IPS-20b (cell line): ENCODE data around the gene ZNF366.
"Not testable (repeated sequence)": the region's sequence is repeated elsewhere in the genome, so short reads cannot be mapped to it uniquely, and the experiment has no call there.

ENCODE experiments used
- H3K27ac ChIP-seq: one replicate; pipeline ENCODE4 v1.5.1; 2013; ENCODE audit warnings: low read length
- H3K27me3 ChIP-seq: 2 replicates; pipeline ENCODE4 v1.6.1; 2013; ENCODE audit warnings: mild to moderate bottlenecking, low read length, inconsistent platforms; ENCODE audit not compliant: insufficient read depth
- H3K36me3 ChIP-seq: 2 replicates; pipeline ENCODE4 v1.6.1; 2013; ENCODE audit warnings: low read depth, mild to moderate bottlenecking, inconsistent platforms, low read length, moderate library complexity; ENCODE audit not compliant: insufficient read depth
- H3K4me1 ChIP-seq: 2 replicates; pipeline ENCODE4 v1.6.1; 2013; ENCODE audit warnings: mild to moderate bottlenecking, control low read depth, inconsistent platforms, low read length, moderate library complexity; ENCODE audit not compliant: insufficient read depth
- H3K4me3 ChIP-seq: 2 replicates; pipeline ENCODE4 v1.5.1; 2013; ENCODE audit warnings: mild to moderate bottlenecking, low read length, inconsistent platforms
- H3K9ac ChIP-seq: 2 replicates; pipeline ENCODE4 v1.6.1; 2013; ENCODE audit warnings: low read depth, mild to moderate bottlenecking, inconsistent platforms, low read length, moderate library complexity
- H3K9me3 ChIP-seq: 2 replicates; pipeline ENCODE4 v1.6.1; 2013; ENCODE audit warnings: mild to moderate bottlenecking, low read depth, low read length, inconsistent platforms; ENCODE audit not compliant: insufficient read depth

ZNF366 gene

GRCh38 chr5:72410688-72411295, 96.4 kb downstream of the ZNF366 start:
- Histone ChIP-seq H3K9ac (no peak overlapping the region), H3K27me3 (no peaks in the 10 kb centered on the region), H3K4me3 (no peak overlapping the region), H3K27ac (no peak overlapping the region), H3K36me3 (no peaks in the 10 kb centered on the region), H3K4me1 (no peaks in the 10 kb centered on the region), H3K9me3 (no peaks in the 10 kb centered on the region)

- Histone ChIP-seq H3K4me1 (no peaks in the 10 kb centered on the region), H3K4me3 (no peak overlapping the region), H3K9me3 (no peaks in the 10 kb centered on the region), H3K9ac (no peak overlapping the region), H3K27me3 (no peaks in the 10 kb centered on the region), H3K36me3 (no peaks in the 10 kb centered on the region), H3K27ac (no peak overlapping the region)
Measured at GRCh38 chr5:72408603-72409002, 98.6 kb downstream of the ZNF366 start.

GRCh38 chr5:72408127-72408526, 99.1 kb downstream of the ZNF366 start:
- Histone ChIP-seq H3K4me3 (no peak overlapping the region), H3K9me3 (no peaks in the 10 kb centered on the region), H3K27ac (no peak overlapping the region), H3K4me1 (no peaks in the 10 kb centered on the region), H3K9ac (no peak overlapping the region), H3K27me3 (no peaks in the 10 kb centered on the region), H3K36me3 (no peaks in the 10 kb centered on the region)

DNA sequence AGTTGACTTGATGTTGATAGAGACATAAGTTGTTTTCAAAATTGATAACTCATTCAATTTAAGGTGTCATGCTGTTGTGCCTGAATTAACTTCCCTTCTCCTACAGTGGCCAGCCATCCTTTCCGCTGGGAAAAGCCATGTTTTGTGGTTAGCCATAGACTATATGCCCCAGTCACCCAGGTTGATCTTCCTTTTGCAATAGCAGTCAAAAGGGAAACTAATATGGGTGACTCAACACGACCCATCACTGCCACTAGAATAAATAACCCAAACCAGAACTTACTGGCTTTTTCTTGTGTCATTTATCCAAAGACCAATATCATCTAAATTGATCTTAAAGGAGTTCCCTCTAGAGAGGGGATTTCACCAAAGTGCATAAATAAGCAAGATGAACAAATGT, 99.7 kb downstream of the ZNF366 start:
- Histone ChIP-seq H3K4me1 (no peaks in the 10 kb centered on the region), H3K27ac (no peak overlapping the region), H3K9ac (no peak overlapping the region), H3K36me3 (no peaks in the 10 kb centered on the region), H3K4me3 (no peak overlapping the region), H3K9me3 (no peaks in the 10 kb centered on the region), H3K27me3 (no peaks in the 10 kb centered on the region)

- H3K9ac ChIP-seq = no peak overlapping the region
- H3K4me1 ChIP-seq = no peaks in the 10 kb centered on the region
- H3K36me3 ChIP-seq = no peaks in the 10 kb centered on the region
- H3K9me3 ChIP-seq = no peaks in the 10 kb centered on the region
- no peak overlapping the region for H3K27ac ChIP-seq
- H3K27me3 ChIP-seq = no peaks in the 10 kb centered on the region
- H3K4me3 ChIP-seq = no peak overlapping the region
Measured at GRCh38 chr5:72407078-72407477, 100.1 kb downstream of the ZNF366 start.

DNA sequence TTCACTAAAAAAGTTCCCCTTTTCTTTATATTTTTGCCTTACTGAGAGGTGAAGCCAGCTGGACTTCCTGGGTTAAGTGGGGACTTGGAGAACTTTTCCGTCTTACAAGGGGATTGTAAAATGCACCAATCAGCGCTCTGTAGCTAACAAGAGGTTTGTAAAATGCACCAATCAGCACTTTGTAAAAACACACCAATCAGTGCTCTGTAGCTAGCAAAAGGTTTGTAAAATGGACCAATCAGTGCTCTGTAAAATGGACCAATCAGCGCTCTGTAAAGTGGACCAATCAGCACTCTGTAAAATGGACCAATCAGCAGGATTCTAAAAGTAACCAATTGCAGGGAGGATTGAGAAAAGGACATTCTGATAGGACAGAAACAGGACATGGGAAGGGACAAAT, 102.4 kb downstream of the ZNF366 start:
- not testable (repeated sequence) for H3K4me3 ChIP-seq, H3K9ac ChIP-seq, H3K27me3 ChIP-seq, H3K36me3 ChIP-seq, H3K27ac ChIP-seq, H3K4me1 ChIP-seq
- H3K9me3 ChIP-seq = peaks cover 13% of the 10 kb centered on the region

GRCh38 chr5:72402959-72403628, 104.1 kb downstream of the ZNF366 start:
- Histone ChIP-seq H3K4me1 (peaks cover 7% of the 10 kb centered on the region; the same call in 1 of the 2 replicates), H3K27me3 (no peaks in the 10 kb centered on the region), H3K9ac (no peak overlapping the region), H3K27ac (no peak overlapping the region), H3K9me3 (peaks cover 13% of the 10 kb centered on the region), H3K36me3 (no peaks in the 10 kb centered on the region), H3K4me3 (no peak overlapping the region)

GRCh38 chr5:72402381-72402890, 104.8 kb downstream of the ZNF366 start:
- H3K4me1 ChIP-seq = peaks cover 11% of the 10 kb centered on the region; the same call in 1 of the 2 replicates
- H3K27me3 ChIP-seq = no peaks in the 10 kb centered on the region
- no peak overlapping the region for H3K4me3 ChIP-seq
- H3K27ac ChIP-seq = no peak overlapping the region
- no peaks in the 10 kb centered on the region for H3K36me3 ChIP-seq
- H3K9me3 ChIP-seq = peaks cover 13% of the 10 kb centered on the region
- no peak overlapping the region for H3K9ac ChIP-seq

GRCh38 chr5:72400950-72401349, 106.3 kb downstream of the ZNF366 start:
- no peaks in the 10 kb centered on the region for H3K36me3 ChIP-seq
- peaks cover 11% of the 10 kb centered on the region; the same call in 1 of the 2 replicates for H3K4me1 ChIP-seq
- no peak overlapping the region for H3K27ac ChIP-seq
- no peak overlapping the region for H3K4me3 ChIP-seq
- peaks cover 13% of the 10 kb centered on the region for H3K9me3 ChIP-seq
- no peaks in the 10 kb centered on the region for H3K27me3 ChIP-seq
- H3K9ac ChIP-seq = no peak overlapping the region

DNA sequence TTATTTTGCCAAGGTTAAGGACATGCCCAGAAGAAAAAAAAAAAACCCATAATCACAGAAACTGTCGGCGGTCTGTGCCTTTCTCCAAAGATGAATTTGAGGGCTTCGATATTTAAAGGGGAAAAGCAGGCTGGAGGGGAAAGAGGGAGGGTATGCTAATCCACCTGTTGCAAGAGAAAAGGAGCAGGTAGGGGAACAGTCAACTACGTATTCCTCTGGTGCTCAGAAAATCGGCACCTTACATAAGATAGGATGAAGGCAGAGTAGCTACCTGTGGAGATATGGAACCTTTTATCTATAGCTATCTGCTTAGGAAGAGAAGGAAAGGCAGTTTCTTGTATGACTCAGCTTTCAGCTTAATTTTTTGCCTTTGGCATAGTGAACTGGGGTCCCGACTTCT, 109.4 kb downstream of the ZNF366 start:
- no peak overlapping the region for H3K9ac ChIP-seq
- peaks cover 13% of the 10 kb centered on the region for H3K9me3 ChIP-seq
- H3K4me1 ChIP-seq = peaks cover 11% of the 10 kb centered on the region; the same call in 1 of the 2 replicates
- no peak overlapping the region for H3K27ac ChIP-seq
- H3K4me3 ChIP-seq = no peak overlapping the region
- H3K36me3 ChIP-seq = no peaks in the 10 kb centered on the region
- no peaks in the 10 kb centered on the region for H3K27me3 ChIP-seq

- no peak overlapping the region for H3K4me3 ChIP-seq
- H3K36me3 ChIP-seq = no peaks in the 10 kb centered on the region
- peaks cover 9% of the 10 kb centered on the region; the same call in 1 of the 2 replicates for H3K4me1 ChIP-seq
- H3K27ac ChIP-seq = no peak overlapping the region
- no peaks in the 10 kb centered on the region for H3K27me3 ChIP-seq
- H3K9me3 ChIP-seq = no peaks in the 10 kb centered on the region
- no peak overlapping the region for H3K9ac ChIP-seq
Measured at GRCh38 chr5:72394688-72395087, 112.5 kb downstream of the ZNF366 start.

GRCh38 chr5:72393052-72393451, 114.2 kb downstream of the ZNF366 start:
- no peak overlapping the region for H3K9ac ChIP-seq

More at GRCh38 chr5:72393052-72393451, 114.2 kb downstream of the ZNF366 start:
- Histone ChIP-seq H3K36me3 (no peaks in the 10 kb centered on the region), H3K4me1 (peaks cover 3% of the 10 kb centered on the region; the same call in 1 of the 2 replicates), H3K27ac (no peak overlapping the region), H3K4me3 (no peak overlapping the region), H3K27me3 (no peaks in the 10 kb centered on the region), H3K9me3 (no peaks in the 10 kb centered on the region)
